Activated CD8-positive, alpha-beta memory T cell treated with anti-CD3 and anti-CD28 coated beads, Interleukin-2, amount 50 U/mL, for 24 hours (primary cell): ENCODE data around the gene NSMF.

Source experiments
- DNase-seq: peaks from one replicate; pipeline ENCODE4 v3.0.0-alpha.2; 2020; ENCODE audit errors: extremely low read depth

The NSMF gene

GRCh38 chr9:137492464-137493363, 33.6 kb upstream of the NSMF start:
- DNase-seq = no peak

DNA sequence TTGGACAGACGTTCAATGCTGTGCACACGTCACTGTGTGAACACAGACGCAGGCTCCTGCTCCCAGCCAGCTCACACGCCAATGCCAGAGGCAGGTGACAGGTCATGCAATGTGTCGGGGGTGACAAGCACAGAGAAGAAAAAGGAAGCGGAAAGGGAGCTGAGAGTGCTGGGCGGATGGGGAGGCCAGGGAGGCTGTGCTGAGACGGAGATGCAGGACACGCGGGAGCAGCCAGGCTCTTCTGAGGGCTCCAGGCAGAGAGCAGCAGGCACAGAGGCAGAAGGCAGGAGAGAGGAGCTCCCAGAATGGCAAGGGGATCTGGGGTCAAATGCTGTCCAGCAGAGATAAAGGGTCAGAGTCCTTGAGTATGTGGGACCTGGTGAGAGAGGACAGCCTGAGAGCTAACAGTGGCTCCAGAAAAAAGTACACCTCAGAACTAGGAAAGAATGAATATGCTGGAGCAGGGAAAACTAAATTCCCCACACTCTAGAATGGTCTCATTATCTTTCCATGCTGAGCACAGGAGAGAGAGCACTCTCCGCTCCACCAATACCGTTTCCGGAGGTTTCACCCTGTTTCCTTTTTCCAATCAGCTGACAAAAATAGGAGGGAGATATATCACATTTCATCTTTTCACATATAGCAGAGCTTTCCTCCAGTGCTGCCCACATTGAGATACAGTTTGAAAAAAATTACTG, 32.8 kb upstream of the NSMF start:
- no peak for DNase-seq

DNA sequence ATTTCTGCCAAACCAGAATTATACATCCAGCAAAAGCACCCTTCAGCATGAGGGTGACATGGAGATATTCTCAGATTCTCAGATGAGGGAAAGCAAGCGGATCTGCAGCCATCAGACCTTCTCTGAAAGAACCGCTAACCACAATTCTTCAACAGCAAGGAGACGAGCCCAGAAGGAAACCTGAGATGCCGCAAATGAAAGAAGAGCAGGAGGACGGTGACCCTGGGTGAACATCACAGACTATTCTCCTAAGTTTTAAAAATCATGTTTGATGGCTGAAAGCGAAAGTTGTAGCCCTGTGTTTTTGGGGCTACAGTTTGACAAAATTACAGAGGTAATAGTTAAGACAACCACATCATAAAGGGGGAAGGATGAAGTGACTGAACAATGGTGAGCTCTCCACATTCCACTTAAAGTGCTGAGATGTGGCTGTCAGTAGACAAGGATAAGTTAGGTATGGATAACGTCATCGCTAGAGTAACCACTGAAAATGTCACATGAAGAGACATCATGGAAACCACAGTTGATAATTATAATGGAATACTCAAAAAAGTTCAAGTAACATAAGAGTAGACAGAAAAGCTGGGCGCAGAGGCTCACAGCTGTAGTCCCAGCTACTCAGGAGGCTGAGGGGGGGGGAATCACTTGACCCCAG, 31.5 kb upstream of the NSMF start:
- DNase-seq = no peak

DNA sequence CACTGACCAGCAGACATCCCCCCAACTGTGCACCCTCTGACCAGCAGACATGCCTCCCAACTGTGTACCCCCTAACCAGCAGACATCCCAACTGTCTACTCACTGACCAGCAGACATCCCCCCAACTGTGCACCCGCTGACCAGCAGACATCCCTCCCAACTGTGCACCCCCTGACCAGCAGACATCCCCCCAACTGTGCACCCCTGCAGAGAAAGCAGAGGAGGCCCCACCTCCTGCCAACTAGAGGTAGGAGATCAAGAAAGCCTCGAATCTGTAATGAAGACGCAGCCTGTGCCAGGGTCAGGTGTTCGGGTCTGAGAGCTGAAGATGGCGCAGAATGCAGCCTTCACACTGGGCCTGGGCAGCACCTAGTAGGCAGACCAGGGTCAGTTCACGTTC, 29.8 kb upstream of the NSMF start:
- no peak for DNase-seq

DNA sequence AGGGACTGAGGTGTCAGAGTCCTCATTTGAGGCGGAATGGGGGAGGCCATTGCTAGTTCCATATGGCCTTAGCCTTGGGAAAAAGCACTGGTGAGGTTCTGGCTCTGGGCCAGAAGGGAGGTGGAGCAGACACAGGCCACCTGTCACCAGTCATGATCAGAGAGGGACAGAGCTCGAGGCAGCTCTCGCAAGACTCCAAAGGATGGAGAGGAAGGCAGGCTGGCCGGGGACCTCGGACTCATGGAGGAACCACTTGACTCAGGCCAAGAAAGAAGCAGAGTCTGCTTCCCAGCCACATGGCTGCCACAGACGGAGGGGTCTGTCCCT, 29.2 kb upstream of the NSMF start:
- DNase-seq = no peak

- DNase-seq = no peak
Observed at GRCh38 chr9:137487454-137488326, 28.6 kb upstream of the NSMF start.

DNA sequence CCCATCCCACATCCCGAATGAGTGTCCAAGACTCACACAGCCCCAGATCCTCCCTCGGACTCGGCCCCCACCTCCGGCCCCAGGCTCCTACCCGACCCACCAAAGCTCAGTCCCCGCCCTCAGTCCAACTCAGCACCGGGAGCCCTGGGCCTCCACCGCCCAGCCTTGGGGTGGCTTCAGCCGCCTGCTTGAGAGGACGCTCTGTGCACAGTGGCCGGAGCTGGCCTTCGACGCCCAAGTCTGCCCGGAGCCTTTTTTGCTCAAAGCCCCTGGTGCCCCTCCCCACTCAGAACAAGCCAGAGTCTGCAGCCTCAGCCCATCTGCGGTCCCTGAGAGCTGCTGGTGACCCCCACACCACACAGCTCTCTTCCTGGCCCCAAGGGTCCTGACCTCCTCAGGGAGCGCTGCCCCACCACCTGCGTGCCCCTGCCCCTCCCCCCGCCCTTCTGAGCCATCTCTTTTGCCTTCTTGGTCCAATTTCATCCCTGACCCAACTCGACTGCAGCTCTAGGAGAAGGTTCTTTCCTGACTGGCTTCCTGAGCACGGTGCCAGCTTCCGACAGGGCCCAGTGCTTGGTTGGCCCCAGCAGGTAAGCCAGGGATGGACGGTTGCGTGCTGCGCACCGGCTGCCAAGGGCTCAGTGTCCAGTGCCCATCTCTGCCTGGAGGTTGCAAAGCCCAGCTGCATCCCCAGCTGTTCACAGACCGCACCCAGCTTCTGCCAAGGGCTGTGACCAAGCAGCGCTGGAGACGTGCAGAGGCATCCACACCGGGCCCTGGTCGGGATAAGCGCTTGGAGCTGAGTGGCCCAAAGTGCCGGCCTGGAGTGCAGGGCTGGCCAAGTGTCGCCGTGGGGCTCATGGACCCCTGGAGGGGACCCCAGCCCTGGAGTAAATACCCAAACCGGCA, 27.7 kb upstream of the NSMF start:
- DNase-seq = no peak

DNA sequence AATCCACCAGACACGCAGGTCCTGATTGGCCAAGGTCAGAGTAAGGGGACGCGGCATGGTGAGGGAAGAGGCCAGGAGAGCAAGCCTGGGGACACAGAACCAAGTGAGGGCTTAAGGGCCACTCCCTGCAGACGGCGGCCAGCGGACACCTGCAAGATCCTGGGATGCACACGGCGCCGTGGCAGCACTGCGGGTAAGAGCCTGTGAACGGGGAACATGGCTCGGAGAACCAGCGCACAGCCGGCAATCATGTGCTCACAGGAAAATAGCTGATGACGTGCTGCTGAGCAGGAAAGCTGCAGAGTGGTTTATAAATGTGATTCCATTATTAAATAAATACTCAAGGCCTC, 27.0 kb upstream of the NSMF start:
- no peak for DNase-seq

DNA sequence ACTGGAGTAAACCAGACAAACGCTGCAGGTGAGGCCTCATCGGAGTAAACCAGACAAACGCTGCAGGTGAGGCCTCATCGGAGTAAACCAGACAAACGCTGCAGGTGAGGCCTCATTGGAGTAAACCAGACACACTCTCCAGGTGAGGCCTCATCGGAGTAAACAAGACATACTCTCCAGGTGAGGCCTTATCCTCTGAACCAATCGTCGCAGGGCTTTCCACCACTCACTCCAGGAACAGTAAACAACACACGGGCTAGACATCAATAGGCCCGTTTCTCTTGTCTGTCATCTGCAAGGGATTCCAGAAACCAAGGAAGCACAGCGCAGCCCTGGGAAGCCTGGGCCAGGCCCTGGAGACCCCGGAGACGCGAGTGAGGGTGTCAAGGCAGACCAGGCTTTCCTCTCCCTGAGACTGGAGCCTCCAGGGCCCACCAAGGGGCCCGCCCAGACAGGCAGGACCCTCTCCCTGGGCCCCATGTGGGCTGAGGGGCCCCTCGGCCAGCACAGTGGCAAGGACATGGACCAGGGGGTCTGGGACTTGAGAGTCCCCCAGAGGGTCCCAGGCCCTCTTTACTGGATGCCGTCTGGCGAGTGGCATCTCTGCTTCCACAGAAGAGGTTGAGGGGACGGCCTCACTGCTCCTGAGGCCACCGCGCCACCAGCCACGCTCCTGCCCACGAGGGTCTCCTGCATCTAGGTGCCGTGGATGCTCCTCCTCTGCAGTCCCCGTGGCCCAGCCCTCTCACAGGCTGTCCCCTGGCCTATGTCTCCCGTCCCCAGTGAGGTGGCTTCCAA, 26.4 kb upstream of the NSMF start:
- DNase-seq = no peak

DNA sequence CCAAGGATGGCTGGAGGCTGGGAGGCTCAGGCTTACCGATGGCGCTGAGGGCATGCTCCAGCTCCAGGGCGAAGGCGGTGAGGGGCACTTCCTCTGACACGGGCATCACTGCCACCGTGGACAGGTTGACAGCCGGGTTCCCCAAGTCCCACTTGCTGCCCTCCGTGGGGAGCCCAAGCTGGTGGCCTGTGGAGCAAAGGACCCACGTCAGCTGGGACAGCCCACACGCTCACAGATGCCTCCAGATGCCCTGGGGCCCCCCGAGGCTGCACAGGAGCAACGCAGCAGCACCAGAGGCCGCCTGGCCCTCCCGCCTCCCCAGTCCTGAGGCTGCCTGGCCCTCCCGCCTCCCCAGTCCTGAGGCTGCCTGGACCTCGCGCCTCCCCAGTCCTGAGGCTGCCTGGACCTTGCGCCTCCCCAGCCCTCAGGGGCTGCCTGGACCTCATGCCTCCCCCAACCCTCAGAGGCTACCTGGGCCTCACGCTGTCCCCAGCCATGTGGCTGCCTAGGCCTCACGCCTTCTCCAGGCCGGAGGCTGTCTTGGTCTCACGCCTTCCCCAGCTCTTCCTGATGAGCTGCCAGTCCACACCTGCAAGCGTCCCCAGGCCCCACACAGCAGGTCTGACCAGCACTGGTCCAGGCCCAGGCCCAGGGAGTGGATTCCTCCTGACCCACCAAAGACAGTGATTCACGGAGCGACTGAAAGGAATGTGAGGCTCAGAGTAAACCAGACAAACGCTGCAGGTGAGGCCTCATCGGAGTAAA, 25.6 kb upstream of the NSMF start:
- no peak for DNase-seq

DNA sequence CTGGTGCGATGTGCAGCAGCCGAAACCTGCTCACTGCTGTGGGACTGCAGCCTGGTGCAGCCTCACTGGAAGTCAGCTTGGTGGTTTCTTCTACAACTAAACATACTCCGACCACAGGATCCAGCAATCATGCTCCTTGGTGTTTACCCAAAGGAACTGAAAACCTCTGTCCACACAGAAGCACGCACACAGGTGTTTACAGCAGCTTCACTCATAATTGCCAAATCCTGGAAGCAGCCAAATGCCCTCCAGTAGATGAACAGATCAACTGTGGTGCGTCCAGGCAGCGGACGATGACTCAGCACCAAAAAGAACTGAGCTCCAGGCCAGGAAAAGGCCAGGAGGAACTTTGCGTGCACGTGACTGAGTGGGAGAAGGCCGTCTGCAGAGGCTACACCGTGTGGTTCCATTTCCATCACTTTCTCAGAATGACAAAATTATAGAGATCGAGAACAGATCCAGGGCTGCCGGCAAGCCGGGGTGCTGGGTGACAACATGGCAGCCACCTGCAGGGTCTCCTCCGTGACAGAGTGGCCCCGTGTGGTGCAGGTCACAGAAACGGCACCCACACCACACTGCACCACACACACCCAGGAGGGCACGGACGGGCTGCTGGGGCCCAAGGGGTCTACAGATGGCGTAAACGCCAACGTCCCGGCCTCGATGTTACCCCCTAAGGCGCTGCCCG, 23.1 kb upstream of the NSMF start:
- DNase-seq = no peak

GRCh38 chr9:137480686-137481683, 21.9 kb upstream of the NSMF start:
- no peak for DNase-seq

DNA sequence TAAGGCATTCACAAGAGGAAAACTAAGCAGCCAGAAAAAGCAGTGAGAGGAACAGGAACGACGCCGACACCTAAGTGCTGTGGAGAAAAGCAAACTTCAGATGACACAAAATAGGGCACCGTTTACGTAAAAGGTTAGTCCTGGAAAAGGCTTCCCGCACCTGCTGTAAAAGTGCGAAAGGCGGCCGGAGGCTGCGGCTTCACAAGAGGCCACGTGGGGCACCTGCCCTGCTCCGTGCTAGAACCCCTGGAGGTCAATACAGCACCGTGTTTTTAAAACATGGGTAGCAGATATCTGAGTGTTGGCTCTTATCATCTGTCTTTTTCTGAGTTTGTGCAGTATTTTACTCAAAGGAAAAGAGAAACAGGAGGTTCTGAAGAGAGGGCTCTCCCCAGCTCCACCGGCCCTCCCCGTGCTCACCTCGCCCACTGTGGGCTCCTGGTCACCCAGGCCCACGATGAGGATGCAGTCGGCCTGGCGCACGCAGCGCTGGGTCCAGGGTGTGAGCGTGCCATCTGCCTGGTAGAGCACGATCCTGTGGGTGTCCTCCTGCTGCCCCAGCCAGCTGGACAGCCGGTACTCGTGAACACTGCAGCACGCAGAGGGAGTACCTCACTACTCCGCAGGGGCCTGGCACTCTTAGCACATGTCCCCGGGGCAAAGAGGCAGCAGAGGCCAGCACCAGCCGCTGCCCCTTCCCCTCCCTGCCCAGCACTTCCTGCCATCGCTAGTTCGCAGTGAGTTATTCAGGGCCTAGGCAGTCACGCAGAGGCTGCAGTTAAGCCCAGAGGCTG, 21.0 kb upstream of the NSMF start:
- DNase-seq = no peak

GRCh38 chr9:137478962-137479861, 20.1 kb upstream of the NSMF start:
- DNase-seq = no peak

DNA sequence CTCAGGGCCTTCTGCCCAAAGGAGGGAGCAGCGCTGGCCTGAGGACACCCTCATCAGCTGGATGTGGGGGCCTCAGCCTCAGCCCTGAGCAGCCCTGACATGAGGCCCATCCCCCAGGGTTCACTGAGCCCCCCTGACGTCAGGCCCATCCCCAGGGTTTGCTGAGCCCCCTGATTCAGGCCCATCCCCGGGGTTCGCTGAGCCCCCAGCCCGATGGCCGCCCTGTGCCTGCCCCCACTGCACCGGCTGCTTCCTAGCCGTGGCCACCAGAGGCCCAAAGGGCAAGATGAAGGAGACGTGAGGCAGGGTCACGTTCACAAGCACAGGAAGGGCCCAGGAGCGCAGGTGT, 19.5 kb upstream of the NSMF start:
- DNase-seq = no peak
